ENCODE data around the gene CACHD1.

Gene CACHD1

GRCh38 chr1:64540265-64540791 lies 70.4 kb downstream of the CACHD1 start:
- no peak for FAIRE-seq

GRCh38 chr1:64542118-64542517 lies 72.2 kb downstream of the CACHD1 start:
- no peak for FAIRE-seq
- DNase-seq (ENCODE audit: extremely low spot score, insufficient read length, low read depth): no peak

More at GRCh38 chr1:64540265-64540791, 70.4 kb downstream of the CACHD1 start:
- no peak for DNase-seq (ENCODE audit: extremely low spot score, insufficient read length, low read depth)

- FAIRE-seq: no peak
- DNase-seq (ENCODE audit: extremely low spot score, insufficient read length, low read depth): no peak
Observed at GRCh38 chr1:64543831-64544230, 73.9 kb downstream of the CACHD1 start.

GRCh38 chr1:64545118-64545843 lies 75.4 kb downstream of the CACHD1 start:
- DNase-seq (ENCODE audit: extremely low spot score, insufficient read length, low read depth) (no peak), FAIRE-seq (no peak)

GRCh38 chr1:64546013-64546412 lies 76.1 kb downstream of the CACHD1 start:
- DNase-seq (ENCODE audit: extremely low spot score, insufficient read length, low read depth): no peak
- no peak for FAIRE-seq

- no peak for DNase-seq (ENCODE audit: extremely low spot score, insufficient read length, low read depth)
- FAIRE-seq: no peak
Observed at GRCh38 chr1:64549464-64550239, 79.7 kb downstream of the CACHD1 start.

- no peak for DNase-seq (ENCODE audit: extremely low spot score, insufficient read length, low read depth)
- no peak for FAIRE-seq
Observed at GRCh38 chr1:64550510-64550909, 80.6 kb downstream of the CACHD1 start.

- no peak for FAIRE-seq
Observed at GRCh38 chr1:64550946-64551605, 81.1 kb downstream of the CACHD1 start.

GRCh38 chr1:64553285-64553684 lies 83.4 kb downstream of the CACHD1 start:
- DNase-seq (ENCODE audit: extremely low spot score, insufficient read length, low read depth): no peak
- no peak for FAIRE-seq

More at GRCh38 chr1:64550946-64551605, 81.1 kb downstream of the CACHD1 start:
- no peak for DNase-seq (ENCODE audit: extremely low spot score, insufficient read length, low read depth)

- DNase-seq (ENCODE audit: extremely low spot score, insufficient read length, low read depth) (no peak), FAIRE-seq (no peak)
Observed at GRCh38 chr1:64555947-64556346, 86.0 kb downstream of the CACHD1 start.

- DNase-seq (ENCODE audit: extremely low spot score, insufficient read length, low read depth): no peak
- FAIRE-seq: no peak
Observed at GRCh38 chr1:64561993-64562392, 92.1 kb downstream of the CACHD1 start.

GRCh38 chr1:64563958-64564565 lies 94.1 kb downstream of the CACHD1 start:
- no peak for FAIRE-seq

GRCh38 chr1:64564891-64565290 lies 95.0 kb downstream of the CACHD1 start:
- no peak for DNase-seq (ENCODE audit: extremely low spot score, insufficient read length, low read depth)

More at GRCh38 chr1:64563958-64564565, 94.1 kb downstream of the CACHD1 start:
- no peak for DNase-seq (ENCODE audit: extremely low spot score, insufficient read length, low read depth)

GRCh38 chr1:64567426-64568170 lies 97.7 kb downstream of the CACHD1 start:
- no peak for FAIRE-seq
- DNase-seq (ENCODE audit: extremely low spot score, insufficient read length, low read depth): no peak

More at GRCh38 chr1:64564891-64565290, 95.0 kb downstream of the CACHD1 start:
- no peak for FAIRE-seq

- FAIRE-seq (no peak), DNase-seq (ENCODE audit: extremely low spot score, insufficient read length, low read depth) (no peak)
Observed at GRCh38 chr1:64568171-64568450, 98.2 kb downstream of the CACHD1 start.

- FAIRE-seq (no peak), DNase-seq (ENCODE audit: extremely low spot score, insufficient read length, low read depth) (no peak)
Observed at GRCh38 chr1:64569411-64569810, 99.5 kb downstream of the CACHD1 start.

GRCh38 chr1:64570267-64570855 lies 100.4 kb downstream of the CACHD1 start:
- DNase-seq (ENCODE audit: extremely low spot score, insufficient read length, low read depth) (no peak), FAIRE-seq (no peak)

- FAIRE-seq: no peak
- no peak for DNase-seq (ENCODE audit: extremely low spot score, insufficient read length, low read depth)
Observed at GRCh38 chr1:64572222-64572900, 102.4 kb downstream of the CACHD1 start.

GRCh38 chr1:64574301-64574700 lies 104.4 kb downstream of the CACHD1 start:
- FAIRE-seq (no peak), DNase-seq (ENCODE audit: extremely low spot score, insufficient read length, low read depth) (no peak)
